Mesodermal cell (in vitro differentiated cells): ENCODE measurements around the gene PPM1L.
"Not testable (repeated sequence)": the region's sequence is repeated elsewhere in the genome, so short reads cannot be mapped to it uniquely, and the experiment has no call there.

ENCODE experiments used
- H3K27ac ChIP-seq: 2 replicates; pipeline ENCODE4 v1.7.0; 2013; ENCODE audit warnings: mild to moderate bottlenecking, low read depth, low read length, moderate library complexity; ENCODE audit not compliant: severe bottlenecking
- H3K36me3 ChIP-seq: 2 replicates; pipeline ENCODE4 v1.7.1; 2013; ENCODE audit warnings: mild to moderate bottlenecking, low read length, moderate library complexity; ENCODE audit not compliant: control insufficient read depth, insufficient read depth
- H3K4me1 ChIP-seq: one replicate; pipeline ENCODE4 v1.7.1; 2013; ENCODE audit warnings: mild to moderate bottlenecking, low read length; ENCODE audit not compliant: insufficient read depth, control insufficient read depth, poor library complexity, severe bottlenecking
- H3K4me3 ChIP-seq: 2 replicates; pipeline ENCODE4 v1.7.0; 2013; ENCODE audit warnings: low read length, control low read depth, mild to moderate bottlenecking; ENCODE audit not compliant: insufficient read depth, poor library complexity, severe bottlenecking; ENCODE audit errors: extremely low read depth
- H3K9me3 ChIP-seq: 2 replicates; pipeline ENCODE4 v1.7.1; 2013; ENCODE audit warnings: mild to moderate bottlenecking, low read length, moderate library complexity; ENCODE audit not compliant: control insufficient read depth
- WGBS, 2 experiments: methylation state at CpG; one replicate each; pipeline ENCODE4 v1.1.5; 2013; ENCODE audit warnings: missing lambda C conversion rate in 2 of 2; ENCODE audit not compliant: insufficient coverage in 2 of 2; 5-methylcytosine and 5-hydroxymethylcytosine counted together

The PPM1L gene

GRCh38 chr3:161034913-161035550, 279.0 kb downstream of the PPM1L start:
- H3K9me3 ChIP-seq, H3K4me1 ChIP-seq, H3K36me3 ChIP-seq, H3K4me3 ChIP-seq: not testable (repeated sequence)
- peak overlapping the region; percentile 85 for H3K27ac ChIP-seq
- 73 to 83% methylated on average over 1 to 4 of the region's 5 CpGs for WGBS, 2 experiments

GRCh38 chr3:161035711-161036110, 279.7 kb downstream of the PPM1L start:
- Histone ChIP-seq H3K4me1 (no peaks in the 10 kb centered on the region), H3K27ac (peak overlapping the region; percentile 85), H3K36me3 (no peaks in the 10 kb centered on the region), H3K4me3 (no peak overlapping the region), H3K9me3 (peaks cover 3% of the 10 kb centered on the region)
- 80% methylated on average over 1 of the region's 2 CpGs; no CpG with 5 or more reads in 1 of the 2 experiments for WGBS, 2 experiments

GRCh38 chr3:161038725-161039124, 282.7 kb downstream of the PPM1L start:
- WGBS, 2 experiments, result 100% methylated on average over 2 of the region's 3 CpGs
- H3K4me1 ChIP-seq, result no peaks in the 10 kb centered on the region
- H3K36me3 ChIP-seq, result no peaks in the 10 kb centered on the region
- H3K4me3 ChIP-seq, result no peak overlapping the region
- no peaks in the 10 kb centered on the region for H3K9me3 ChIP-seq
- H3K27ac ChIP-seq, result no peak overlapping the region

DNA sequence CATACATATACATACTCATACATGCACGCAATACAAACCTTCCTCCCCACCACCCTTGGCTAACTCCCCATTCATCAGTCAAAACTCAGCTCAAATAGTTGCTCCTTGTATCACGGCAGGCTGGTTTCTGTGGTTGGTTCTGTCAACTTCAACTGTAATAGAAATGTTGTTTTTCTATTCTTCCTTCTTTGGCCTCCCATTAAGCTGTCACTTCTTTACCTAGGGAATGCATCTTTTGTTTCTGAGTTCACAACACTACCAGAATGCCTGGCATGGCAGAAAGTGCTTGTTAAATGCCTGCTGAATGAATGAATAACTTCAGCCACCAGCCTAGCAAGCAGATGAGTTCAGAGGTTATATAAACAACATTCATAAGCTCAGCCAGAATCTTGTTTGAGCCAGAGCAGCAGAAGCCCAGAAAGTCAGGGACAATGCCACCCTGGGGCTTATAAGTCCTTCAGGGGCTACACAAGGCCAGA, 286.0 kb downstream of the PPM1L start:
- Histone ChIP-seq H3K4me3 (no peak overlapping the region), H3K27ac (no peak overlapping the region), H3K4me1 (no peaks in the 10 kb centered on the region), H3K36me3 (no peaks in the 10 kb centered on the region), H3K9me3 (no peaks in the 10 kb centered on the region)
- WGBS, 2 experiments, result 100% methylated on average over 1 of the region's 2 CpGs; no CpG with 5 or more reads in 1 of the 2 experiments

GRCh38 chr3:161043336-161044035, 287.5 kb downstream of the PPM1L start:
- Histone ChIP-seq H3K36me3 (no peaks in the 10 kb centered on the region), H3K4me3 (no peak overlapping the region), H3K4me1 (no peaks in the 10 kb centered on the region), H3K27ac (no peak overlapping the region), H3K9me3 (no peaks in the 10 kb centered on the region)
- 86 to 100% methylated on average over 1 to 3 of the region's 5 CpGs for WGBS, 2 experiments

DNA sequence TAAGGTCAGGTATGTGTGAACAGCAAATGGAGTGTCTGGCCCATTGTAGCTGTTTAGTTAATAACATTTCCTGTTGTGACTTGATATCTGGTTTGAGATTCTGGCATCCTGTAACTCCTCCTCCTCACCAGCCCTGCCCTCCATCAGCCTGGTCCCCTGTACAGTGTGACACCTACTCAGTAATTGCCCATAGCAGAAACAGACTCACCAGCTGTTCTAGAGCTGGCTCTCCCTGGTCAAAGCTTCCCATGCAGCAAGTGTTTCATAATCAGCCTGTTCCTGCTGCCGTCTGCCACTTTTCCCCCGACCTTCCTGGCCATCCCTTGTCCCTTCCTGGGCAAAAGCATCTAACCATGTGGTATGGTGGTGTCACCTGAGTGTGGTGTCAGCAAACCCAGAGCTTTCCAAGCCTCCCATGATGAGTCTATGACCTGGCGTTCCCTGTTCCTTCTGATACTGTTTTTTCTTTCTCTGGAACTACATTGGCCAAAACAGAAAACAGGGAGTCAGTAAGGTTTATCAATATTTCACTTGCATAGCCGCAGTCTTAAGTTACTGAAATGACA, 293.7 kb downstream of the PPM1L start:
- H3K4me3 ChIP-seq, result no peak overlapping the region
- H3K36me3 ChIP-seq, result no peaks in the 10 kb centered on the region
- no peaks in the 10 kb centered on the region for H3K4me1 ChIP-seq
- no peak overlapping the region for H3K27ac ChIP-seq
- no peaks in the 10 kb centered on the region for H3K9me3 ChIP-seq
- WGBS, 2 experiments, result 95 to 100% methylated on average over 1 to 4 of the region's 4 CpGs

GRCh38 chr3:161050935-161051334, 294.9 kb downstream of the PPM1L start:
- Histone ChIP-seq H3K9me3 (no peaks in the 10 kb centered on the region), H3K27ac (no peak overlapping the region), H3K4me3 (no peak overlapping the region), H3K36me3 (no peaks in the 10 kb centered on the region), H3K4me1 (no peaks in the 10 kb centered on the region)
- no CpG with 5 or more reads among the region's 3 CpGs for WGBS, 2 experiments

DNA sequence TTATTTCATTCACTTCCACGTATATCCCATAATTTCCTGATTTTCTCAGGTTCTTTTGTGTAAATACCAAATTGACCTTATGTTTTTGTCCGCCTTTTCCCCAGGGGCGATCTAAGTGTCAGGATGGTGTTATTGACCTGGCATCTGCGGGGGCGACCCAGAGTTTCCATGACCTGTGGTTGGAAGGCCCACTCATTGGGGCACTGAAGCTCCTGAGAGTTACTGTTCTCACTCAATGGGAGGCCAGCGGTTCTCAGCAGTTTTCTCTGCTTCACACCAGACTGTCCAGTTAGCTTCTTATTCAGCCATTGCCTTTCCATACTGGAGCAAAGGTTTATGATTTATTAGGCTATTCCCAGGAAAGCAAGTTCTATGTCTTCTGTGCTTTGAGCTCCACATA, 295.8 kb downstream of the PPM1L start:
- Histone ChIP-seq H3K4me3 (no peak overlapping the region), H3K27ac (no peak overlapping the region), H3K4me1 (no peaks in the 10 kb centered on the region), H3K9me3 (no peaks in the 10 kb centered on the region), H3K36me3 (no peaks in the 10 kb centered on the region)
- 92 to 93% methylated on average over 3 to 5 of the region's 6 CpGs for WGBS, 2 experiments

- Histone ChIP-seq H3K4me3 (no peak overlapping the region), H3K27ac (no peak overlapping the region), H3K9me3 (no peaks in the 10 kb centered on the region), H3K36me3 (no peaks in the 10 kb centered on the region), H3K4me1 (no peaks in the 10 kb centered on the region)
- WGBS, 2 experiments, result 81 to 90% methylated on average over 3 of the region's 5 CpGs
Measured at GRCh38 chr3:161054860-161055604, 299.0 kb downstream of the PPM1L start.

DNA sequence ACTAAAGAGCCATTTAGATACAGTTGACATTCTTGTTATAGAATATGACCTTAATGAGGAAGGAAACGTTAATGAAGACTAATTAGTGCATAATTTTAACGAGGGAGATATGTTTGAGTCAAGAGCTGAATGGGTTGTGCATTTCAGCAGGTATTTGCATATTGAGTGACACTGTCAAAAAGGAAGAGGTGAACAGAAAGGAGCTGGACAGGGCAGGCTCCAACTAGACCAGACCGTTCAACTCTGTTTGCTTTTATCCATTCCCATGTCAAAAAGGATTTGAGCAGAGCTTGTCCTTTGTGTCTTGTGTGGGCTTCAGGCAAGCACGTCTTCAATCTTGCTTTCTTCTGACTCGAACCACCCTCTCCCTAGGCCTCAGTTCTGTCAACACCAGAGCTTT, 308.4 kb downstream of the PPM1L start:
- no peak overlapping the region for H3K4me3 ChIP-seq
- no peaks in the 10 kb centered on the region for H3K36me3 ChIP-seq
- WGBS, 2 experiments, result 92 to 96% methylated on average over 5 of the region's 5 CpGs
- no peaks in the 10 kb centered on the region for H3K9me3 ChIP-seq
- no peaks in the 10 kb centered on the region for H3K4me1 ChIP-seq
- H3K27ac ChIP-seq, result no peak overlapping the region
